NCI-H748 treated with DMSO at 0.1 percent for 48 hours (cell line): Measurements from ENCODE around the gene SBK2.
A peak's percentile ranks its signal among the peaks of the same experiment; 100 is the strongest.

Experiments
- DNase-seq: peaks from one replicate; lab custom pipeline; 2025; lab: John Stamatoyannopoulos, UW

Gene SBK2

GRCh38 chr19:55486043-55486970 lies 50.6 kb downstream of the SBK2 start:
- DNase-seq: no peak

- no peak for DNase-seq
These were observed 51.4 kb downstream of the SBK2 start for GRCh38 chr19:55485439-55486011.

GRCh38 chr19:55484593-55485438 lies 52.1 kb downstream of the SBK2 start, which contains the start of gene NAT14:
Gene NAT14, plus strand, starts transcription at chr19:55485188. Its CDS starts 521 bp downstream, at chr19:55485709.
- DNase-seq: peak; percentile 77

- no peak for DNase-seq
These were observed 53.0 kb downstream of the SBK2 start for GRCh38 chr19:55483706-55484592.

- DNase-seq: no peak
These were observed 53.8 kb downstream of the SBK2 start for GRCh38 chr19:55482967-55483705.

- no peak for DNase-seq
These were observed 54.6 kb downstream of the SBK2 start for GRCh38 chr19:55482156-55482961.

- no peak for DNase-seq
These were observed 55.2 kb downstream of the SBK2 start for GRCh38 chr19:55481794-55482155.

GRCh38 chr19:55481148-55481793 lies 55.7 kb downstream of the SBK2 start:
- DNase-seq: no peak

GRCh38 chr19:55479451-55480230 lies 57.3 kb downstream of the SBK2 start:
- DNase-seq: no peak

GRCh38 chr19:55479045-55479444 lies 57.9 kb downstream of the SBK2 start:
- DNase-seq: no peak
